Stimulated activated CD4-positive, alpha-beta T cell treated with anti-CD3 and anti-CD28 coated beads, TNF-alpha, amount 100 ng/mL, for 1 hour (primary cell): Measurements from ENCODE around the gene SPP1.

Experiments
- DNase-seq, 3 donors: peaks; one replicate each; pipeline ENCODE4 v3.0.0-alpha.2; 2020; ENCODE audit warnings: low read depth in 3 of 3, low spot score in 1 of 3

Gene SPP1

DNA sequence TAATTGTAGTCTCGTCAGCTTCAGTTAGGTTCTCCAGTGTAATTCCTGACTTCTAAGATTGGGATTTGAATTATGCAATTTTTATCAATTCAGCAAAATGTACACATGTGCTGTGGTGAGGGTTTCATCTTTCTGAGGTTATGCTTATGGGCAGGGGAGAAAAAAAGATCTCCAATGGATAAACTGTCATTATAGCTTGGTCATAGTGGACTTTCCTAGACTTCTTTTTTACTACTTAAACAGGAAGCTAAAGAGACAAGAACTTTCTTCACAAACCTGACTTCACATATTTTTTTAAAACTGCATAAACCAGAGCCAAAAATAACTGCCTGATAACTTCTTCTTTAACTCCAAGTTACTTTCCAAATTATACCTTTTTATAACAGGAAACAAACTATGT, 21.7 kb upstream of the SPP1 start:
- DNase-seq = no peak

- DNase-seq = no peak
These were observed 19.0 kb upstream of the SPP1 start for GRCh38 chr4:87956501-87956900.

DNA sequence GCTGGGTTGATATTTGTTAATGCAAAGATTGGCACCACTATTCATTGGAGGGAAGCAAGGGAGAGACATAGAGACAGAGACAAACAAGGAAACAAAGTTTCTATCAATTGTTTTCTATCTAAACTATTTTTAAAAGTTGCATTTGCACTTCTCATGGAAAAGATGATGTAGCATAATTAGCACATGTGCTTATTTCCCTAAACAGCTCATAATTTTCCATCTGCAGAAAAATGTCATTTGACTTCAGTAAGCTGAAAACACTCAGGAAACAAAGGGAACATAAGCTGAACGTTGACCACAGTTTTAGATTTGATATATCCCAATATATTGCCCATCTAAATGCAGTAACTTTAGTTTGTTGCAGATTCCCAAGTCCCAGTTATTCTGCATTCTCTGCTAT, 18.5 kb upstream of the SPP1 start:
- DNase-seq = no peak

GRCh38 chr4:87961993-87962392, 13.5 kb upstream of the SPP1 start:
- DNase-seq = no peak

- DNase-seq = no peak
These were observed 12.9 kb upstream of the SPP1 start for GRCh38 chr4:87962398-87963146.

DNA sequence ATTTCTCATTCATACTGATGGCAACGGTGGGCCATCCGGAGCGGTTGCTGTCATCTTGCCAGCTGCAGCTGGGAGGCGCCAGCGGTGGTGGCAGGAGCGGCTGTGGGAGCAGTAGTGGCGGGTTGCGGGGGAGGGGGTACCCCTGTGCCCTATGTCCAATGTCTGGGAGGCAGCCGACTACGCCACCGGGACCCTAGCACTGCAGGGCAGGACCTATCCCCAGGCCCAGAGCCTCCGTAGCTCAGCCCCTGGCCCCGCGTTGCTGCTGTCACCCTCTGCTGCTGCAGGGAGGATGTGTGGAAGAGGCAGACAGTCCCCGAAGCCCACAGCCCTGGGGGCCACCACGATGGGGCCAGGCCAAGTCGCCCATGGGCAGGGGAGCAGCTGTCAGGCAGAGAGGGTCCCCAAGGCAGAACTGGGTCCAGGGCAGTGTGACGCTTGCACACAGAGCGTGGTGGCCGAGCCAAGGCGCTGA, 10.0 kb upstream of the SPP1 start:
- no peak for DNase-seq

GRCh38 chr4:87966095-87966496, 9.4 kb upstream of the SPP1 start:
- no peak for DNase-seq

DNA sequence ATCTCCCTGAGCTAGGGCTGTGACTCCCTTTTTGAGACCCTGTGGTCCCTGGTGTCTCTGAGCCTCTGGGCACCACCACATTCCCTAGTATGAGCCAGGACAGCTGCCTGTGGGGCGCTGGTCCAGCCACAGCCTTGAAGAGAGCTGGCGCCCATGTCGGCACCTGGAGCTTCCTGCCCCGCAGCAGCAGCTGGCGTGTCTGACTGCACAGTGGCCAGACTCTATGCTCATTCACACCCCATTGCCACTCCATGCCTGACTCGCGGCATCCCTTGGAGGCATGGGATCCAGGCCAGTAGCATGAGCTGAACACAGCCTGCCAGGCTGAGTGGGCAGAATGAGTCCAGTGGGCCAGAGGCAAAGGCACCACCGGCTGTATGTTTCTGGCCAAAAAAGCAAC, 8.3 kb upstream of the SPP1 start:
- DNase-seq = no peak

DNA sequence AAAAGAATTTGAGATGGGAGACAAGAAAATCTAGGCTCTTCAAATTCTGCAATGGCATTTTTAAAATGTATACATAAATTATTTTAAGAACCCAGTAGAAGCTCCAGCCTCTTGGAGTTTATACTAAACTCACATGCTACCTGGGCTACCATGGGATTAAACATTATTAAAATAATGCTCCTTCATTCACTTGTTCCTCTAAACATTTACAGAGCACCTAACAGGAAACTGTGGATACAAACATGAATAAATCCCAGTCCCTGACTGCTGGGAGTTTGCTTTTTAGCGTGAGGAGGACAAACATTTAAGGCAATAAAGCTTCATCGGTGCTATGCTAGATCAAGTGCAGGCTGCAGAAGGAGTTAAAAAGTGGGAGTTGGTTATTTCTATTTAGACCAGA, 5.4 kb upstream of the SPP1 start:
- no peak for DNase-seq

GRCh38 chr4:87971866-87972265, 3.6 kb upstream of the SPP1 start:
- DNase-seq = no peak

GRCh38 chr4:87973283-87974169, 2.0 kb upstream of the SPP1 start:
- DNase-seq = no peak

DNA sequence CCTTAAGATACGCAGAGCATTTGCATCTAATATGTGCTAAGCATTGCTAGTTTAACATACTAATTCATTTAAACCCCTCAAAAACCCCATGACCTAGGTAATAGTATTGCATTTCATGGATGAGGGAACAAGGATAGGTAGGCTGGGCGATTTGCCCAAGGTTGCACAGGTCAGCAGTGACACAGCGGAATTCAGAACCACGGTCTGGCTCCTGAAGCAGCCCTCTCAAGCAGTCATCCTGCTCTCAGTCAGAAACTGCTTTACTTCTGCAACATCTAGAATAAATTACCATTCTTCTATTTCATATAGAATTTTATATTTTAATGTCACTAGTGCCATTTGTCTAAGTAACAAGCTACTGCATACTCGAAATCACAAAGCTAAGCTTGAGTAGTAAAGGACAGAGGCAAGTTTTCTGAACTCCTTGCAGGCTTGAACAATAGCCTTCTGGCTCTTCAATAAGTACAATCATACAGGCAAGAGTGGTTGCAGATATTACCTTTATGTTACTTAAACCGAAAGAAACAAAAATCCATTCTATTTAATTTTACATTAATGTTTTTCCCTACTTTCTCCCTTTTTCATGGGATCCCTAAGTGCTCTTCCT, 555 bp upstream of the SPP1 start:
- DNase-seq = no peak

DNA sequence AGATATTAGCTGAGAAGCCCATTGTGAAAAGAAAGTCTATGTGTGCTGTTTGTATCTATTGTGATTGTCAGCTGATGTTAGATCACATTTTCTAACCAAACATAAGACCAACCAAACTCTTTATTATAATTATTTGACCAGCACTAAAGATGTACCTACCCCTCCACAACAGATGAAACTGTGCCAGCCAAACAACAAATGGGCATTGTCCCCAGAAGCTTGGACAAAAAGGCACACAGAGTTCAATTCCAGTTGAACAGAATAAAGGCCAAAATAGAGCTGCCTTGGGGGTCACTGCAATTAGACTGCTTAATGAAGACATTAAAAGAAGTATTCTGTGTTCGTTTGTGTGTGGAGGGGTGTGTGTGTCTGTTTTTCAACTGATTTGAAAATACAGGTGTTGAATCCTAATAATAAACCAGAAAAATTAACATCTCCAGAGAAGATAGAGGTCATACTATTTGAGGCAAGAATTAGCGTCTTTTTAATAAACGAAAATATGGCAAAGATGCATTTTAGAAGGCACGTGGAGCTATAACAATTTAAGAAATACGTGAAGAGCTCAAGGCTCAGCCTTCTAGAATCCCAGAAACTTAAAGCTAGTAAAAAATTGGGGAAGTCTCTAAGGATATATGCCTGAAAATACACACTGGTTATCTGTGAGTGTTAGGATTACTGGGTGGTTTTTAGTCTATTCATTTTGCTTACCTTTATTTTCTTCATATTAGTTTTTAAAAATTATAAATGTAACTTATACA, 2.2 kb downstream of the SPP1 start:
- no peak for DNase-seq

- no peak for DNase-seq
These were observed 3.2 kb downstream of the SPP1 start for GRCh38 chr4:87978681-87979080.

GRCh38 chr4:87979810-87980209, 4.3 kb downstream of the SPP1 start:
- DNase-seq = no peak

DNA sequence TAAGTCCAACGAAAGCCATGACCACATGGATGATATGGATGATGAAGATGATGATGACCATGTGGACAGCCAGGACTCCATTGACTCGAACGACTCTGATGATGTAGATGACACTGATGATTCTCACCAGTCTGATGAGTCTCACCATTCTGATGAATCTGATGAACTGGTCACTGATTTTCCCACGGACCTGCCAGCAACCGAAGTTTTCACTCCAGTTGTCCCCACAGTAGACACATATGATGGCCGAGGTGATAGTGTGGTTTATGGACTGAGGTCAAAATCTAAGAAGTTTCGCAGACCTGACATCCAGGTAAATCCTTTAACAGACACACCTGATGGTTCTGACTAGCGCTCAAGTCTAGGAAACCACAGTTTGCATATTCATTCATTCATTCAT, 6.0 kb downstream of the SPP1 start:
- no peak for DNase-seq

- no peak for DNase-seq
These were observed 6.5 kb downstream of the SPP1 start for GRCh38 chr4:87982036-87982435.

GRCh38 chr4:87982446-87983010, 7.0 kb downstream of the SPP1 start:
- DNase-seq = no peak

DNA sequence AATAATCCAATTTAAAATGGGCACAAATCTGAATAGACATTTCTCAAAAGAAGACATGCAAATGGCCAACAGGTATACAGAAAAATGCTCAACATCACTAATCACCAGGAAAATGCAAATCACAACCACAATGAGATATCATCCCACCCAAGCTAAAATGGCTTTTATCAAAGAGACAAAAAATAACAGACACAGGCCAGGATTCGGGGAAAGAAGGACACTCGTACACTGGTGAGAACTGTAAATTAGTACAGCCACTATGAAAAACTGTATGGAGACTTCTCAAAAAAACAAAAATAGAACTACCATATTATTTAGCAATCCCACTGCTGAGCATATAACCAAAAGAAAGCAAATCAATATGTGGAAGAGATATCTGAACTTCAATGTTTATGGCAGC, 8.5 kb downstream of the SPP1 start:
- DNase-seq = no peak

GRCh38 chr4:87985097-87985886, 9.8 kb downstream of the SPP1 start:
- no peak for DNase-seq
